ENCODE results near the gene TPI1.
"Not testable (repeated sequence)": the region's sequence is repeated elsewhere in the genome, so short reads cannot be mapped to it uniquely, and the experiment has no call there.

TPI1 gene

GRCh38 chr12:6896846-6897435 is 29.6 kb downstream of the TPI1 start:
- no peak for DNase-seq

DNA sequence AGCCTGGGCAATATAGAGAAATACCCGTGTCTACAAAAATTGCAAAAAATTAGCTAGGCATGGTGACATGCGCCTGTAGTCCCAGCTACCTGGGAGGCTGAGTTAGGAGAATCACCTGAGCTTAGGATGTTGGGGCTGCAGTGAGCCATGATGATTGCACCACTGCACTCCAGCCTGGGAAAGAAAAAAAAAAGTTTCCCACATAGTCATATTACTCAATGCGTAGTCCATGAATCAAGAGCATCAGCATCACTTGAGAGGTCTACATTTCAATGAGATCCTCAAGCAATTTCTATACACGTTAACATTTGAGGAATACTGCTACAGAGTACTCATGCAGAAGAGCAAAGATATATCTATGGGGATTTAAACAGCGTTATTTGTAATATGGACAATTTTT is 32.1 kb downstream of the TPI1 start:
- DNase-seq = no peak

DNA sequence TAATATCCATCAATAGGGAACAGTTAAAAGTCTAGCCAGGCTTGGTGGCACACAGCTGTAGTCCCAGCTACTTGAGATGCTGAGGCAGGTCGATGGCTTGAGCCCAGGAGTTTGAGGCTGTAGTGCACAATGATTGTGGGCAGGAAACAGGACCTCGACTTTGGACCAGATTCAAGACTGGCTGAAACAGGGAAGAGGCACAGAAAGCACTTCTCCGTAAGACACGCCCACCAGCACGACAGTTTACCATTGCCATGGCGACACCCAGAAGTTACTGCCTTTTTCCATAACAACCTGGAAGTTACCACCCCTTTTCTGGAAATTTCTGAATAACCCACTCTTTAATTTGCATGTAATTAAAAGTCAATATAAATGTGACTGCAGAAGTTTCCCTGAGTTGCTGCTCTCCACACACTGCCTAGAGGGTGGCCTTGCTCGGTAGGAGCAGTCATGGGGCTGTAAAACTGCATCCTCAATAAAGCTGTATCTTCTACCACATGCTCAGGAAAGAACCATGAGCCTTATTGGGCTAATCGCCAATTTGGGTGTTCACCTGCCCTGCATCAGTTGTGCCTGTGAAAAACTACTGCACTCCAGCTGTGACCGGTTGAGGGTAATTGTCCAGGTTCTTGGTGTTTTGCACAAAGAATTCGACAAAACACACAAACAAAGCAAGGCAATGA is 32.6 kb downstream of the TPI1 start:
- DNase-seq = no peak

GRCh38 chr12:6902448-6902847 is 35.1 kb downstream of the TPI1 start:
- no peak for DNase-seq

GRCh38 chr12:6903722-6904121 is 36.4 kb downstream of the TPI1 start:
- no peak for DNase-seq

DNA sequence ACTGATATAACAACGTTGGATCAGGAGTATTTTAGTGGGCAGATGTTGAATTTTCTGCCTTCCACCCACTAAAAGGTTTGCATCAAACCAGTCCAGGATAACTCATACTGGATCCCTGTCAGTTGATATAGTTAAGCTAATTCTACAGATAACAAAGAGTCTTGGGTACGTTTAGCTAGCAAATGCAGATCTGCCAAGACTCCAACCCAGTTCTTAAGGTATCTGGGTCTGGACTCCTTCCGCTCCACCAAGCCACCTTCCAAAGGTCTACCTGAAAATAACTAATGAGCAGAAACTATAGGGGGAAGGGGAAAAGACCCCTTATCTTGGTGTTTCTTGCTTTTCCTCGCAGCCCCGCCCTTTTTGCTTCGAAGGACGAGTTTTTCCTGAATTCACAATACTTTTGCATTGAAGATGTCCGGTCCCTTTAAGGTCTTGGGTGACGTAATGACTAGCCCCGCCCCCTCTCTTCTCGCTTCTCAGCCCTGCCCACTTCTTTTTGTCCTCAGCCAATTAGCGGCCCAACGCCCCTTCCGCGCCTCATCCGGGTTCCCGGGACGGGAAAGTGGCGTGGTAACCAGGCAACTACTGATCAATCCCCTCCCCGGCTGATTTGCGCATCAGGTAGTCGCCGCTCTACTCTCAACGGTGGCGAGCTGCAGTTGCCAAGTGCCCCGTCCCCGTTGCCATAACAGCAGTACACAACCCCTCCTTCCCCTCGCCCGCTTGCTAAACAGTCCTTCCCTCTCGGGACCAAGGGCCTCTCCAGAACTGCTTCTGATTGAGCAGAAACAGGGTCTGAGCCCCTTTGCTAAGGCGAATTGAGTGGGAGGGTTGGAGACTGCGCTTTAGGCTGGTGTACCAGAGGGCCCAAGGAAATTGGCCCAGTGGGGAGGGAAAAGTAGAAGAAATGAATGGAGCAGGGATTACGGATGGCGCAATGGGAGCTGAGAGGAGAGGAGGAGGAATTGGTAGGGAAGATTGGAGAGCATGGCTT is 37.2 kb downstream of the TPI1 start, which contains the start of gene LRRC23:
Gene LRRC23, plus strand, starts transcription at position 543 of the 997 bp plus-strand sequence. CDS start 812 bp downstream, outside the sequence.
- DNase-seq = peak; percentile 93

GRCh38 chr12:6905414-6906040 is 38.2 kb downstream of the TPI1 start:
- DNase-seq = no peak

DNA sequence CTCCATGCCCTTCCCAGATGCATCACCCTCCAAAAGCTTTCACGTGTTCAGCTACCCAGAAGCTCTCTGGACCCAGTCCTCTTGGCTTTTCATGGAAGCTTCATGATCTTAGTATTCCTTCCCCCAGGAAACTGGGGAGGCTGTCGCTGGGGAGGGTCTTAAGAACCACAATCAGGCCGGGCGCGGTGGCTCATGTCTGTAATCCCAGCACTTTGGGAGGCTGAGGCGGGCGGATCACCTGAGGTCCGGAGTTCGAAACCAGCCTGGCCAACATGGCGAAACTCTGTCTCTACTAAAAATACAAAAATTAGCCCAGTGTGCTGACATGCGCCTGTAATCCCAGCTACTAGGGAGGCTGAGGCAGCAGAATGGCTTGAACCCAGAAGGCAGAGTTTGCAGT is 40.8 kb downstream of the TPI1 start:
- not testable (repeated sequence) for DNase-seq

DNA sequence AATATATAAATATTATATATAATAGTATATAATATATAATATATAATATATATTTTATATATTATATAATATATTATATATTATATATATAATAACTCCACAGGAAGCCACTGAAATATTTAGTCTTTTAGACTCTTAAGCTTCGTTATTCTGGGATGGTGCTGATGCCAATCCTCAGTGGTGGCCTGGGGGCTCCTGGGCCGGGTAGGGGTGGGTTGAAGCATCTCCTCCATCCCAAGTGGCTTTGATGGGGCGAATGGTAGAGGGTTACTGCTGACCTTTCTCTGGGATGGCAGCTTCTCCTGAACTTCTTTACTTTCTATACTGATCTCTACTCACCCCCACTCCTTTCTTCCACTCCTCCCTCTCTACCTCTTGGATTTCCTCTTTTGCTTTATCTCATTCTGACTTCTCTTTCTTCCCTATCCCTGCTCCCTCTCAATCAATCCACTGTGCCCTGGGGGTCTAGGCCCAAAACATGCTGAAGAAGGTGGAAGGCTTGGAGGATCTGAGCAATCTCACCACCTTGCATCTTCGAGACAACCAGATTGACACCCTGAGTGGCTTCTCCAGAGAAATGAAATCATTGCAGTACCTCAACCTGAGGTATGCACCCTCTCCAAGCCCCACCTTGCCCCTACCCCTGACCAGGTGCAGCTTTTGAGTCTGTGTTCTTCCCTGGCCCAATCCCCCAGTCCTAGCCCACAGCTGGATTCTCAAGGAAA is 42.3 kb downstream of the TPI1 start:
- DNase-seq = no peak

DNA sequence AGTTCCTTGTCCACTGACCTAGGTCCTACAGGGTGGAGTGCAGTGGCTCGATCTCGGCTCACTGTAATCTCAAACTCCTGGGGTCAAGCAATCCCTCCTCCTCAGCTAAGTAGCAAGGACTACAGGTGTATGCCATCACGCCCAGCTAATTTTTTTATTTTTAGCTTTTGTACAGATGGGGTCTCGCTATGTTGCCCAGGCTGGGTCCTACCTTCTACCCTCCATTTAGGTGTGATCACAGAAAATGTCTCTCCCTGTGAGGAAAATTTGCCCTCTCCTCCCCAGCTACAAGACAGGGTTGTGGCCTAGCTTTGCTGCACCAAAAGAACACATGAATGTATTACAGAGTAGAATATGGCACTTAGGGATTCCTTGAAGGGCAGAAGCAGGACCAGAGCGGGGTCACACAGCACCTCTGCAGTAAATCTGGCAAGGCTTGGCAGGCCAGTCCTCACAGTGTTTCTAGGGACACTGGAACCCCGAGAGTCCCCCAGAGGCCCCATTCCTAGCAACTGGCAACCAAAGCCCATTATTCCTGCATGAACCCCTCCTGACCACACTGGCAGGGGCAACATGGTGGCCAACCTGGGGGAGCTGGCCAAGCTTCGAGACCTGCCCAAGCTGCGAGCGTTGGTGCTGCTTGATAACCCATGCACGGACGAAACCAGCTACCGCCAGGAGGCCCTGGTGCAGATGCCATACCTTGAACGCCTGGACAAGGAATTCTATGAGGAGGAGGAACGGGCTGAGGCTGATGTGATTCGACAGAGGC is 45.0 kb downstream of the TPI1 start:
- DNase-seq = no peak

GRCh38 chr12:6914246-6914946 is 47.1 kb downstream of the TPI1 start, which contains the start of gene ENO2:
TSS of gene ENO2 (plus strand) at chr12:6914580. CDS start at chr12:6915833, 1,253 bp downstream.
- no peak for DNase-seq

- DNase-seq = no peak
Measured at GRCh38 chr12:6914947-6915788, 47.8 kb downstream of the TPI1 start.

- DNase-seq = no peak
Measured at GRCh38 chr12:6915789-6916285, 48.5 kb downstream of the TPI1 start.

DNA sequence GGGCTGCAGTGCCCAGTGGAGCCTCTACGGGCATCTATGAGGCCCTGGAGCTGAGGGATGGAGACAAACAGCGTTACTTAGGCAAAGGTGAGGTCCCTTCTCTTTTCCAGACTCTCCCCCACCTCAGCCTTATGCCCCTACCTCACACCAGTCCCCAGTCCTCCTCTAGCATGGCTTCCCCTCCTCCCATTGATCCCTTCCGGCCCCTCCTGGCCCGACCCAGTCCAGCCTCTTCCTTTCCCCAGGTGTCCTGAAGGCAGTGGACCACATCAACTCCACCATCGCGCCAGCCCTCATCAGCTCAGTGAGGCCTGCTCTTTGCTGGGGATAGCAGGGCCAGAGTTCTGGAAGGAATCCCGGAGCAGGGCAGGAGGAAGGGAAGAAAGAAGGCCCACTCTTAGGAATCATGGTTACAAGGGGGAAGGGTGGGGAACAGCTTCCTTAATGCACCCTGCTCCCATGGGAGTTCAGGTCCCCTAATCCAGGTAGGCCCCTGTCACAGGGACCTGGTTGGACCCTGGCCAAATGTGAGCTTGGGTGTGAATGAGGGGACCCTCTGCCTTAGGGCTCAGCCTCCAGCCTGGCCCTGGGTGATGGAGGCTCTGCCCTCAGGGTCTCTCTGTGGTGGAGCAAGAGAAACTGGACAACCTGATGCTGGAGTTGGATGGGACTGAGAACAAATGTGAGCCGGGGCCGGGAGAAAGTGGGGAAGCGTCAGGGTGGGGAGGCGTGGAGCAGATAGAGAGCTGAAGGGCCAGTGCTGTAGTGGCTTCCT is 49.3 kb downstream of the TPI1 start:
- DNase-seq = no peak

DNA sequence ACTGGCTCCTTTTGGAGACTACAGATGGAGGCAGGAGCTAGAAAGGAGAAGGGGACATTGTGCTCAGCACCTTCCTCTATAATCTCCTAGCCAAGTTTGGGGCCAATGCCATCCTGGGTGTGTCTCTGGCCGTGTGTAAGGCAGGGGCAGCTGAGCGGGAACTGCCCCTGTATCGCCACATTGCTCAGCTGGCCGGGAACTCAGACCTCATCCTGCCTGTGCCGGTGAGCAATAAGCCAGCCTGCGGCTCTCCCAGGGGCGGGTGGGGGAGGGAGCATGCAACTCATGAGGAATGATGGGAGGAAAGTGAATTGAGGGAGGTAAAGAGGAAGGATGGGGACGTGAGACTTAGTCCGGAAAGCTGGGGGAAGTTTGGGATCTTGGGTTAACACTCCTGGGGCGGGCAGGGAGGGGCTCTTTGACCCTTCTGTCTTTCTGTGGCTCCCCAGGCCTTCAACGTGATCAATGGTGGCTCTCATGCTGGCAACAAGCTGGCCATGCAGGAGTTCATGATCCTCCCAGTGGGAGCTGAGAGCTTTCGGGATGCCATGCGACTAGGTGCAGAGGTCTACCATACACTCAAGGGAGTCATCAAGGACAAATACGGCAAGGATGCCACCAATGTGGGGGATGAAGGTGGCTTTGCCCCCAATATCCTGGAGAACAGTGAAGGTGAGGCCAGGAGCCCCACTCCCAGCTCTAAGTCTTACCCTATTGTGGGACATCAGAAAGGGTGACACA is 50.3 kb downstream of the TPI1 start:
- DNase-seq = no peak

GRCh38 chr12:6919588-6919987 is 52.3 kb downstream of the TPI1 start:
- no peak for DNase-seq

All from NCI-H2107 (cell line).